GM12892 (cell line): ENCODE data around the gene VKORC1L1.
"Not testable (repeated sequence)": the region's sequence is repeated elsewhere in the genome, so short reads cannot be mapped to it uniquely, and the experiment has no call there.

ENCODE experiments used
- POLR2A ChIP-seq: IDR thresholded peaks from 2 replicates; pipeline ENCODE4 v1.6.1; 2011; ENCODE audit warnings: low read depth, low read length, control low read depth
- POLR2AphosphoS5 ChIP-seq: IDR thresholded peaks from 2 replicates; pipeline ENCODE4 v1.6.1; 2011; ENCODE audit warnings: low read depth, low read length, control low read depth
- TAF1 ChIP-seq: IDR thresholded peaks from 2 replicates; pipeline ENCODE4 v1.6.1; 2011; ENCODE audit warnings: low read depth, mild to moderate bottlenecking, control low read depth, low read length, borderline replicate concordance

DNA sequence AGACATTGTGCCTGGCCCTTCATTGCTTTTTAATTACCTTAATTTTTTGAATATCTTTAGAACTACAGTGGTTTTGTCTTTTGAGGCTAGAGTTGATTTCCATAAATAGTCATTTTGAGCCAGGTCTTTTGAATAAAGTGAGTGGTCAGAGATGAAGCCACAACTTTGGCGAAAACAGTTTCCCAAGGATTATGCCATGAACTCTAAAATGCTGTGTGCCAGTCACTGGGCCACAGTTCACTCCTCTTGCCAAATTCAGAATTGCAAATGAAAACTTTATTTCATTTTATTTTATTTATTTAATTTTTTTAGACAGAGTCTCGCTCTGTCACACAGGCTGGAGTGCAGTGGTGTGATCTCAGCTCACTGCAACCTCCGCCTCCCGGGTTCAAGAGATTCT, 14.2 kb upstream of the VKORC1L1 start:
- TF ChIP-seq TAF1, POLR2A, POLR2AphosphoS5: not testable (repeated sequence)
